Measurements from ENCODE around the gene POLR3E. TPM values are rescaled to one million over a fixed set of nuclear protein-coding genes. Genes with fewer than 3 reads are reported as not detected.

The POLR3E gene
- total RNA-seq, 2 experiments from 2014 or later = 74.5 to 107 TPM

- H3K9me2 ChIP-seq (ENCODE audit: insufficient read depth, low read length) = no peaks in the 10 kb centered on the region
- no peak overlapping the region for H3K27ac ChIP-seq (ENCODE audit: low read depth, low read length, poor library complexity, severe bottlenecking)
- no peak overlapping the region for H3K4me3 ChIP-seq (ENCODE audit: low read depth, low read length, poor library complexity, severe bottlenecking)
- ChIA-PET POLR2A (no interaction called here), CTCF (ENCODE audit: unreplicated experiment) (no interaction called here)
- H3K4me2 ChIP-seq (ENCODE audit: low read length) = no peak overlapping the region
- H2AFZ ChIP-seq (ENCODE audit: low read length) = no peak overlapping the region
- no peak for DNase-seq (ENCODE audit: low spot score)
- no TSS peak for BruUV-seq (replicated peaks)
- H3K79me2 ChIP-seq (ENCODE audit: insufficient read depth, low read depth, low read length) = no peaks in the 10 kb centered on the region
- peaks cover 93% of the 10 kb centered on the region for H3K36me3 ChIP-seq (ENCODE audit: insufficient read depth, low read length)
- no peaks in the 10 kb centered on the region for H3K9me3 ChIP-seq (ENCODE audit: low read length)
- H4K20me1 ChIP-seq (ENCODE audit: insufficient read depth, low read length) = 0 out of 2 replicates have a peak, but pooled peaks cover 3% of the 10 kb centered on the region
- no peaks in the 10 kb centered on the region for H3K4me1 ChIP-seq (ENCODE audit: insufficient read depth, low read length, poor library complexity, severe bottlenecking)
- intact Hi-C loops (cut with micrococcal nuclease; ENCODE audit: unreplicated experiment) = no loop called here
- TF ChIP-seq EZH2phosphoT487 (IDR thresholded peaks at IDR 0.05; ENCODE audit: borderline replicate concordance, low read depth, low read length) = no peak
- no peak for TF ChIP-seq CTCF (conservative IDR thresholded peaks at IDR 0.05; ENCODE audit: low read length)
Measured at GRCh38 chr16:22317001-22317530, 19.9 kb downstream of the POLR3E start.

- no peak overlapping the region for H3K4me3 ChIP-seq (ENCODE audit: low read depth, low read length, poor library complexity, severe bottlenecking)
- no peak for TF ChIP-seq EZH2phosphoT487 (IDR thresholded peaks at IDR 0.05; ENCODE audit: borderline replicate concordance, low read depth, low read length)
- no peak for TF ChIP-seq CTCF (conservative IDR thresholded peaks at IDR 0.05; ENCODE audit: low read length)
- no peak overlapping the region for H2AFZ ChIP-seq (ENCODE audit: low read length)
- no peaks in the 10 kb centered on the region for H3K9me2 ChIP-seq (ENCODE audit: insufficient read depth, low read length)
- H3K4me2 ChIP-seq (ENCODE audit: low read length) = no peak overlapping the region
- H3K79me2 ChIP-seq (ENCODE audit: insufficient read depth, low read depth, low read length) = no peaks in the 10 kb centered on the region
- H3K27ac ChIP-seq (ENCODE audit: low read depth, low read length, poor library complexity, severe bottlenecking) = no peak overlapping the region
- 0 out of 2 replicates have a peak, but pooled peaks cover 3% of the 10 kb centered on the region for H4K20me1 ChIP-seq (ENCODE audit: insufficient read depth, low read length)
- intact Hi-C loops (cut with micrococcal nuclease; ENCODE audit: unreplicated experiment) = no loop called here
- ChIA-PET POLR2A (no interaction called here), CTCF (ENCODE audit: unreplicated experiment) (no interaction called here)
- no peaks in the 10 kb centered on the region for H3K4me1 ChIP-seq (ENCODE audit: insufficient read depth, low read length, poor library complexity, severe bottlenecking)
- no TSS peak for BruUV-seq (replicated peaks)
- H3K36me3 ChIP-seq (ENCODE audit: insufficient read depth, low read length) = peaks cover 93% of the 10 kb centered on the region
- H3K9me3 ChIP-seq (ENCODE audit: low read length) = no peaks in the 10 kb centered on the region
- no peak for DNase-seq (ENCODE audit: low spot score)
Measured at GRCh38 chr16:22317625-22318024, 20.4 kb downstream of the POLR3E start.

- Histone ChIP-seq H2AFZ (ENCODE audit: low read length) (no peak overlapping the region), H3K9me3 (ENCODE audit: low read length) (no peaks in the 10 kb centered on the region), H3K27ac (ENCODE audit: low read depth, low read length, poor library complexity, severe bottlenecking) (no peak overlapping the region), H3K4me2 (ENCODE audit: low read length) (no peak overlapping the region), H3K4me3 (ENCODE audit: low read depth, low read length, poor library complexity, severe bottlenecking) (no peak overlapping the region), H4K20me1 (ENCODE audit: insufficient read depth, low read length) (0 out of 2 replicates have a peak, but pooled peaks cover 3% of the 10 kb centered on the region), H3K4me1 (ENCODE audit: insufficient read depth, low read length, poor library complexity, severe bottlenecking) (no peaks in the 10 kb centered on the region), H3K36me3 (ENCODE audit: insufficient read depth, low read length) (peaks cover 93% of the 10 kb centered on the region), H3K9me2 (ENCODE audit: insufficient read depth, low read length) (no peaks in the 10 kb centered on the region), H3K79me2 (ENCODE audit: insufficient read depth, low read depth, low read length) (no peaks in the 10 kb centered on the region)
- TF ChIP-seq EZH2phosphoT487 (IDR thresholded peaks at IDR 0.05; ENCODE audit: borderline replicate concordance, low read depth, low read length) (no peak), CTCF (conservative IDR thresholded peaks at IDR 0.05; ENCODE audit: low read length) (peak; percentile 78)
- peak; percentile 35 for DNase-seq (ENCODE audit: low spot score)
- intact Hi-C loops (cut with micrococcal nuclease; ENCODE audit: unreplicated experiment) = no loop called here
- ChIA-PET POLR2A (no interaction called here), CTCF (ENCODE audit: unreplicated experiment) (no interaction called here)
- no TSS peak for BruUV-seq (replicated peaks)
Measured at GRCh38 chr16:22318690-22319358, 21.6 kb downstream of the POLR3E start.

All from OCI-LY7 (cell line).